ES-I3 (cell line): ENCODE data around the gene CIPC.

Experiments used
- H3K36me3 ChIP-seq: 2 replicates; pipeline ENCODE4 v1.6.1; 2013; ENCODE audit warnings: mild to moderate bottlenecking, low read length, control low read depth, moderate library complexity; ENCODE audit not compliant: insufficient read depth
- H3K4me1 ChIP-seq: 2 replicates; pipeline ENCODE4 v1.6.1; 2013; ENCODE audit warnings: mild to moderate bottlenecking, control low read depth, low read length; ENCODE audit not compliant: insufficient read depth
- H3K9ac ChIP-seq: 2 replicates; pipeline ENCODE4 v1.6.1; 2013; ENCODE audit warnings: low read depth, mild to moderate bottlenecking, low read length, moderate library complexity
- H3K9me3 ChIP-seq: 2 replicates; pipeline ENCODE4 v1.6.1; 2013; ENCODE audit warnings: mild to moderate bottlenecking, low read length, moderate library complexity; ENCODE audit not compliant: control insufficient read depth, insufficient read depth

CIPC gene

DNA sequence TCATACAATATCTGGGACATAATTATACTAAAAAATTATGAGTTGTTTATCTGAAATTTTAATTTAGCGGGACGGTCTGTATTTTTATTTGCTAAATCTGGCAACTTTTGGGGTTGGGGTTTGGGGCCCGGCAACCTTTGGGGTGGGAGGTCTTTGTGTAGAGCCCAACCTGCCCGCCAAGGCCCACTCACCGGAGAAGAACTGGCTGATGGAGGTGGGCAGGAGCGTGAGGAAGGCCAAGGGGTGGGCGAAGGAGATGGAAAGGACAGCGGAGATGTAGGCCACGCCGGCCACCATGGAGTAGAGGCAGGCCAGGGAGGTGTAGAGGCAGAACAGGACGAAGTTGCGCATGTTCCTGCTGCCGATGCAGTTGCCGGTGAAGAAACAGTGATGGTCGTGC lies 41.0 kb downstream of the CIPC start:
- Histone ChIP-seq H3K9me3 (no peaks in the 10 kb centered on the region), H3K36me3 (no peaks in the 10 kb centered on the region), H3K9ac (no peak overlapping the region), H3K4me1 (peaks cover 16% of the 10 kb centered on the region)

DNA sequence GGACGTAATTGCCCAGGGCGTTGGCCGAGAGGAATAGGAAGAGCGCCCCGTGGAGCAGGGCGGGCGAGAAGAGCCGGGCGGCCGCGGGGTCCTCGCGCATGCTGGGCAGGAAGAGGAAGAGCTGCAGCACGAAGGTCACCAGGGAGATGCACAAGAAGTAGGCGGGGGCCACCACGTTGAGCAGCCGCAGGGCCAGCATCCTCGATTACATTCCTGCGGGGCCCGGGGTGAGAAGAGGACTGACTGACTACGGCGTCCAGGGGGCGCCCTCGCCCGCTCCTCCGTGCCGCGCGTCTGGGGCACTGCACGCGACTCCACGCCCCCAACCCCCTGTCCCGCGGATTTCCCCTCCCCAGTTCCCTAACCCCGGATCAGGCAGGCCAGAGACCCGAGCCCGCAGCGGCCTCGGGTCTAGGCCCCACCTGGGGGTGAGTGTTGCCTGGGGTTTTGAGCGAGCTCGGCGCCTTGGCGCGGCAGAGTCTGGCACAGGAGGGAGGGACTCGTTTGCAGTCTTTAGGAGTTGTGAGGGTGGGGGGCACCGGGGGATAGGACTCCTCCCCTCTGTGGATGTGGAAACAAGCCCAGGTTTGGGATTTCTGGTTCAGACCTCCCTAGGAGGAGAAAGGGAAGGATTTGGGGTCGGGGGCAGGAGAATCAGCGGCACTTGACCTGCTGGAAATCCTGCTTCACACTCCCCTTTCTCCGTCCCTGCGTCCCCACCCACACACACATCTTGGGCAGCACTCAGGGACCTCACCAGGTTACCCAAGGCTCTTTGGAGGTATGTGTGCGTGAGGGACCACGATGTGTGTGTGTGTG lies 41.7 kb downstream of the CIPC start:
- Histone ChIP-seq H3K9me3 (no peaks in the 10 kb centered on the region), H3K36me3 (no peaks in the 10 kb centered on the region), H3K9ac (peak overlapping the region; percentile 63), H3K4me1 (peaks cover 23% of the 10 kb centered on the region)

GRCh38 chr14:77140359-77141213 lies 42.5 kb downstream of the CIPC start:
- no peaks in the 10 kb centered on the region for H3K36me3 ChIP-seq
- no peaks in the 10 kb centered on the region for H3K9me3 ChIP-seq
- H3K4me1 ChIP-seq = peaks cover 31% of the 10 kb centered on the region
- H3K9ac ChIP-seq = peak overlapping the region; percentile 63

DNA sequence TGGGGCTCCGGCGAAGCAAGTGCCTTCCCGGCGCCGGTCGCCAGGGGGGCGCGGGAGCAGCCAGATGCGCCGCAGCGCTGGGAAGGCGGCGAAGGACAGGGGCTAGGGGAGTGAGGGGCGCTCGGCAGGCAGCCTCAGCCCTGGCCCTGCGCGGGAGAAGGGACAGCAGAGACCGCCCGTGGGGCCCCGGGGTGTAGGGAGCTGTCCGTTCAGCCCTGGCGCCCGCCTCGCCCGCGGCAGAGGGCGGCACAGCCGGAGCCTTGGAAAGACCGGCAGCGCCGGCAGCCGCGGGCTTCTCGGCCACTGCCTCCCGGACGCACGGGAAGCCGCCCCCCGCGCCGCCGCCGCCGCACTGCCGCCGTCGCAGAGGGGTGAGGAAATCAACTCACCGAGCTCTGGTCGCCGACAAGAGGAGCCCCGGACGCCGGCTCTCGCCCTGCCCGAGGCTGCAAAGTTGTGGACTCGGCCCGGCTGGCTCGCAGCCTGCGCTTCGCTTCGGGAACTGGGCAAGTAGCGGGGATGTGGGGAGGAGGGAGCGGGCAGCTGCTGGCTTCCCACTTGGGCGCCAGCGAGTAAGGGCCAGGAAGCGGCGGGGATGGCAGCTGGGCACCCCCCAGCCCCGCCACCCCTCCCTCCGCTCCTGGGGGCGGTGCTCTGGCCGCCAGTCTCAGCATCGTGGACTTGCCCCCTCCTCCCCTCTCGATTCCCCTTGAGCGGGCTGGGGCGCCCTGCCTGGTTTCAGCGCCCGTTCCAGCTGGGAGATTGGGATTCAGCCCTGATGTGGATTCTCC lies 43.4 kb downstream of the CIPC start, which contains the start of gene ZDHHC22:
TSS of gene ZDHHC22 (minus strand) at position 578 of the 791 bp plus-strand sequence. CDS start 2,053 bp downstream, outside the sequence.
- peaks cover 40% of the 10 kb centered on the region for H3K4me1 ChIP-seq
- peak within 1 kb of the TSS; percentile 63 for H3K9ac ChIP-seq
- H3K36me3 ChIP-seq = no peaks in the 10 kb centered on the region
- no peaks in the 10 kb centered on the region for H3K9me3 ChIP-seq

DNA sequence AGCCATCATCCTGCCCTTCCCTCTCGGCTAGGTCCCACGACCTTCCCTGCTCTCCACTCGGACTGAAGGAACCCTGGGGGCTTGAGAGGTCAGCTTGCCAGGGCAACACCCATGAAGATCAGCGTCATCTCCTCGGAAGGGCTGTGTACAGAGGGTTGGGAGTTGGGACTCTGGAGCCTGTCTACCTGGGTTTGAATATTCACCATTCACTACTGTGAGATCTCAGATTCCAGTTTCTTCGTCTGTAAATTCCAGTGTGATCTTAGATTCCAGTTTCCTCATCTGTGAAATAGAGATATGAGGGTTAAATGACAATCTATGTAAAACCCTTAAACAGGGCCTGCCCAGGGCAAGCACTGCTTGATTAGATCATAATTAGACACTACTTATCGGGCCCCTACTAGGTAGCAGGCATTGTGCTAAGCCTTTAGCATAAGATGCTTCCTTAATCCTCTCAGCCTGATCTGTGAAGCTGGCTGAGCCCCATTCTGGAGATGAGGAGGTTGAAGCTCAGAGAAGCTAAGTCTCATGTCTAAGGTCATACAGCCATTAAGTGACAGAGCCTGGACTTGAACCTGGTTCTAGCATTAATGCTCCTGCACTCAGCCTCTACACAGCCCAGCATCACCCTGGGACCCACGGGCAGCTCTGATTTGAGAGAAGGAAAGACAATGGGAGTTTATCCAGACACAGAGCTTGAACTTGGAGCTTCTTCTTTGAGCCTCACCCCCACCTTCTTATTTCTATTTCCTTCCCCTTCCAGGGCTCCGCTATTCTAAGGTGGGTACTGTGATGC lies 44.1 kb downstream of the CIPC start:
- peaks cover 41% of the 10 kb centered on the region for H3K4me1 ChIP-seq
- peak overlapping the region; percentile 63 for H3K9ac ChIP-seq
- no peaks in the 10 kb centered on the region for H3K36me3 ChIP-seq
- H3K9me3 ChIP-seq = no peaks in the 10 kb centered on the region

DNA sequence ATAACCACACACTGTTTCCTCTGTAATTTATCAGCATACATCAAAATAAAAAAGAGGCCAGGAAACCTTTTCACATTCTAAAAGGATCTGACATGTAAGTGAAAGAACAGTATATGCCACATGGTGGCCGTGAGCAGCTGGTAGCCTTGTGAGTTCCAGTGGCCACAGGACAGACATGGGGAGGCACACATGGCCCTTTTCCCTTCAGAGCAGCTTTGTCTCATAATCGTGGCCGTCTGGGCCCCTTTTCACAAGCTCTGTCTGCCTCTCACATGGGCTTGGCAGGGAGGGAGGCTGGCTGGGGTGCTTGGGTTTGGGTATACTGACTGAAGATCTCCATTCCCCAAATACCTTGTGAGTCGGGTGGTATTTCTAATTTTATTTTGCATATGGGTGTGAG lies 45.0 kb downstream of the CIPC start:
- Histone ChIP-seq H3K9ac (peak overlapping the region; percentile 7; the same call in 1 of the 2 replicates), H3K9me3 (no peaks in the 10 kb centered on the region), H3K36me3 (no peaks in the 10 kb centered on the region), H3K4me1 (peaks cover 41% of the 10 kb centered on the region)

DNA sequence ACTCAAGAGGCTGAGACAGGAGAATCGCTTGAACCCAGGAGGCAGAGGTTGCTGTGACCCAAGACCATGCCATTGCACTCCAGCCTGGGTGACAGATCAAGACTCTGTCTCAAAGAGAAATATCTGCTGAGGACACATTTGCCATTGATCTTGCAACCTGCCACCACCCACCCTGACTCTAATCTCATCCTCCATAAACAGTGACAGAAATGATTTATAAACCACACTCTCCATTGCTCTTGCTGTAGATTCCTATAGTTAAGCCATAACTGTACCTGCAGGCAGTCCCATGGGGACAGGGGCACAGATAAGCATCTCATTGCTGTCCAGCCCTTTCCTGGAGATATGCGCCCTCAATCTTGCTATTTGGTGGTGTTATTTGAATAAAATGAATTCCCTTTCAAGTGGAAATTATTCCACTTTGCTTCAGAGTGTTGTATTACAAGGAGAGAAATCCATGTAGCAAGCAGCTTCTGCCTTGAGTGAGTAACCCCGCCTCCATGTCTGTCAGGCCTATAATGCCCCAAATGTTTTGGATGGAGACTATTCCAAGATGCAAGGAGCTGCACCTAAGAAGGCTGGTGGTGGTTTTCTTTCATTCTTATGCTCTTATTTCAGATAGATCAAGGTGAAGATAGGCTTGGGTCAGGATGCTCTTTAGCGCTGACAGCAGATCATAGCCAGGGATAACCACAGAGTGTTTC lies 46.5 kb downstream of the CIPC start:
- no peaks in the 10 kb centered on the region for H3K36me3 ChIP-seq
- H3K9ac ChIP-seq = no peak overlapping the region
- peaks cover 41% of the 10 kb centered on the region for H3K4me1 ChIP-seq
- no peaks in the 10 kb centered on the region for H3K9me3 ChIP-seq

DNA sequence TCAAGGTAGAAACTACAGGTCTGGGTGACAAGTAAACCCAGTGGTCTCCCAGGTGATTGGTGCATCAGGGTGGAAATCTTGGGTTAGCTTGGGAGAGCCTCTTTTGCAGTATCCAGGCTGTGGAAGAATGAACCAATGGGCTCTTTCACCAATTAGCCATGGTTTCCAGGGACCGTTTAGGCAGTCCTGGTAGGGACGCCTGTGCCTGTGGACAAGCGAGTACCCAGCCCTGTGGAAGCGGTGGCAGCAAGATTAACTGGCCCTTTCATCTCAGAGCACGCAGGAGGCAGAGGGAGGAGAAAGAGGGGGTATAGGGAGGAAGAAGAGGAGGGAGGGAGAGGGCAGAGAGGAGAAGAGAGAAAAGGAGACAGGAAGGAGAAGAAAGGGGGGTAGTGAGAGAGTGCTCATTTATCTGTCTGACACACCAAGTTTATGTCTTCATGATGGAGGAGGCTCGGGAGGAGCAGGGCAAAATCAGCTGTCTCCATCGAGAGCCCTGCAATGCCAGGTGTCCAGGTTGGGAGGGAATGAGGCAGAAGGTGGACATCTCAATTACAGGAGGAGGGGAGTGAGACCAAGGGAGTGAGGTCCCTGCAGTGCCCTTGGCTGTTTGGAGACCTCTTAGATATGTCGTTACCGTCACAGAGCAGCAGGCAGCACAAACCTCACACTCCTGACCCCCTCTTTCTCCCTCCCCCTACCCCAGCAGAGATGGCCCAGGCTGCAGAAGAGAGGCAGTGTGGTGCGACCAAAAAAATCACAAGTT lies 48.1 kb downstream of the CIPC start:
- H3K36me3 ChIP-seq = no peaks in the 10 kb centered on the region

GRCh38 chr14:77148510-77149231 lies 50.6 kb downstream of the CIPC start:
- no peak overlapping the region for H3K9ac ChIP-seq
- H3K4me1 ChIP-seq = peaks cover 32% of the 10 kb centered on the region
- H3K9me3 ChIP-seq = no peaks in the 10 kb centered on the region
- H3K36me3 ChIP-seq = no peaks in the 10 kb centered on the region

More for the DNA sequence above, 48.1 kb downstream of the CIPC start:
- Histone ChIP-seq H3K4me1 (peaks cover 43% of the 10 kb centered on the region), H3K9me3 (no peaks in the 10 kb centered on the region), H3K9ac (peak overlapping the region; percentile 7; the same call in 1 of the 2 replicates)

- Histone ChIP-seq H3K4me1 (peaks cover 6% of the 10 kb centered on the region; the same call in 1 of the 2 replicates), H3K9me3 (no peaks in the 10 kb centered on the region), H3K36me3 (no peaks in the 10 kb centered on the region), H3K9ac (no peak overlapping the region)
Observed at GRCh38 chr14:77151245-77151644, 53.2 kb downstream of the CIPC start.

- H3K36me3 ChIP-seq = no peaks in the 10 kb centered on the region
- no peak overlapping the region for H3K9ac ChIP-seq
- H3K4me1 ChIP-seq = 0 out of 2 replicates have a peak, but pooled peaks cover 3% of the 10 kb centered on the region
- no peaks in the 10 kb centered on the region for H3K9me3 ChIP-seq
Observed at GRCh38 chr14:77151918-77152588, 54.0 kb downstream of the CIPC start.
